Loucy (cell line): Measurements from ENCODE around the gene CHST11.

Experiments
- H2AFZ ChIP-seq: fragments of 200-600 bp; sonication (generic); 2 replicates; pipeline ENCODE4 v1.6.0; 2016; ENCODE audit warnings: antibody characterized with exemption, mild to moderate bottlenecking, low read length, moderate library complexity
- H3F3A ChIP-seq: fragments of 200-600 bp; 2 replicates; pipeline ENCODE4 v1.6.0; 2016; ENCODE audit warnings: antibody characterized with exemption, low read depth, mild to moderate bottlenecking
- H3K27me3 ChIP-seq: fragments of 200-600 bp; sonication (generic); 2 replicates; pipeline ENCODE4 v1.6.1; 2014; ENCODE audit warnings: low read length, mild to moderate bottlenecking; ENCODE audit not compliant: insufficient read depth, poor library complexity, severe bottlenecking
- H3K36me3 ChIP-seq: fragments of 200-600 bp; sonication (generic); 2 replicates; pipeline ENCODE4 v1.6.1; 2016; ENCODE audit warnings: low read length; ENCODE audit not compliant: insufficient read depth
- H3K4me1 ChIP-seq: fragments of 200-600 bp; sonication (generic); 2 replicates; pipeline ENCODE4 v1.5.1; 2014; ENCODE audit warnings: low read length, mild to moderate bottlenecking; ENCODE audit not compliant: insufficient read depth, poor library complexity, severe bottlenecking
- H3K4me2 ChIP-seq: fragments of 200-600 bp; sonication (generic); 2 replicates; pipeline ENCODE4 v1.6.0; 2014; ENCODE audit warnings: antibody characterized with exemption, low read length, low read depth, mild to moderate bottlenecking; ENCODE audit not compliant: poor library complexity, severe bottlenecking
- H3K4me3 ChIP-seq: fragments of 200-600 bp; sonication (generic); 2 replicates; pipeline ENCODE4 v1.5.1; 2014; ENCODE audit warnings: low read length, mild to moderate bottlenecking, mixed read lengths; ENCODE audit not compliant: poor library complexity, severe bottlenecking
- H3K79me2 ChIP-seq: fragments of 200-600 bp; sonication (generic); 2 replicates; pipeline ENCODE4 v1.6.1; 2014; ENCODE audit warnings: low read length; ENCODE audit not compliant: insufficient read depth
- H3K9ac ChIP-seq: fragments of 200-600 bp; sonication (generic); 2 replicates; pipeline ENCODE4 v1.6.0; 2014; ENCODE audit warnings: mild to moderate bottlenecking, low read depth, low read length, moderate library complexity; ENCODE audit not compliant: poor library complexity, severe bottlenecking
- H3K9me2 ChIP-seq: fragments of 200-600 bp; sonication (generic); replicated peaks from 2 replicates; pipeline ENCODE4 v1.6.1; 2016; ENCODE audit warnings: low read depth, low read length, mixed read lengths
- H3K9me3 ChIP-seq: fragments of 200-600 bp; sonication (generic); 2 replicates; pipeline ENCODE4 v1.6.1; 2014; ENCODE audit warnings: mild to moderate bottlenecking, antibody characterized with exemption, low read length, low read depth; ENCODE audit not compliant: insufficient read depth
- H4K20me1 ChIP-seq: fragments of 200-600 bp; sonication (generic); 2 replicates; pipeline ENCODE4 v1.6.0; 2014; ENCODE audit warnings: antibody characterized with exemption, low read length, mild to moderate bottlenecking; ENCODE audit not compliant: insufficient read depth, poor library complexity, severe bottlenecking
- CTCF ChIP-seq: fragments of 200-600 bp; sonication (generic); conservative IDR thresholded peaks from 2 replicates; pipeline ENCODE4 v1.5.1; 2014; ENCODE audit warnings: mild to moderate bottlenecking, antibody characterized with exemption, low read length
- EZH2phosphoT487 ChIP-seq: fragments of 200-600 bp; IDR thresholded peaks from 2 replicates; pipeline ENCODE4 v1.6.1; 2018; ENCODE audit warnings: antibody characterized with exemption, mild to moderate bottlenecking, moderate library complexity, borderline replicate concordance

CHST11 gene

DNA sequence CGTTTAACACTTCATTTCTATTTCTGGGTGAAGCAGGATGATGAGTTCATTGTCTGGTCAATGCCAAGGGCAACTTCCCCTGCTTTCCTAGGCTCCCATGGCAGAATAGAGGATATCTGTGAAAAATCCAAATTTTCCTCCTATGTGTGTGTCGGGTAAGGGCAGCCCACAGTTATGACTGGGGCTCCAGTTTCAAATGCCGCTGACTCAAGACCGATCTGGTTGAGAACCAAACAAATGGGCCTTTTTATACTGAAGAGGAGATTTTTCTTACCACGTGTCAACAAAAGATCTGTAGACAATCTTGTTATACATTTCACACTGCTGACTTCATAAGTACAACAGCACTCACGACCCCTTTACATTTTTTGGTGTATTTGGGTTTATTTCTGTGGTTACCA lies 120.8 kb downstream of the CHST11 start:
- peaks cover 47% of the 10 kb centered on the region for H3K4me1 ChIP-seq
- H3K4me2 ChIP-seq: no peak overlapping the region
- no peak overlapping the region for H3K9ac ChIP-seq
- H4K20me1 ChIP-seq: peaks cover 75% of the 10 kb centered on the region
- no peaks in the 10 kb centered on the region for H3K9me2 ChIP-seq
- peaks cover 39% of the 10 kb centered on the region; the same call in 1 of the 2 replicates for H3K36me3 ChIP-seq
- H2AFZ ChIP-seq: no peak overlapping the region
- peaks cover 88% of the 10 kb centered on the region for H3K79me2 ChIP-seq
- H3F3A ChIP-seq: no peaks in the 10 kb centered on the region
- TF ChIP-seq EZH2phosphoT487 (no peak), CTCF (no peak)
- H3K4me3 ChIP-seq: no peak overlapping the region
- H3K27me3 ChIP-seq: no peaks in the 10 kb centered on the region
- no peaks in the 10 kb centered on the region for H3K9me3 ChIP-seq

DNA sequence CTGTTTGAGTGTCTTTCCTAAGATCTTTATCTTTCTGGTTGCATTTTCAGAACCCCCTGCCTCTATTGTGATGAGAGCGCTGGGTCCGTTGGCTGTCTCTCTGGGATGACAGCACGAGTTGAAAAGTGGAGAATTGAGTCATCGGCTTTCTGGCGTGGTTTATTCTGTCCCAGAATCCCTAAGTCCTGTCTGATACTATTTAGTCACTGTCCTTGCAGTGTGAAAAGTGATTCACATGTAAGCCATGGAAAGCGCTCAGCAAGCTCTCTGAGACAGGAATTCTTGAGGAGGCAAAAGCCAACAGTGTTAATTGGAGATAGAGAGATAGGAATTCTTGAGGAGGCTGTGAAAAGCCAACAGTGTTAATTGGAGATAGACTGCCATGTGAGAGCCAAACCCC lies 121.7 kb downstream of the CHST11 start:
- Histone ChIP-seq H3K9me2 (no peaks in the 10 kb centered on the region), H3K79me2 (peaks cover 94% of the 10 kb centered on the region), H2AFZ (no peak overlapping the region), H3K4me2 (no peak overlapping the region), H3K9ac (no peak overlapping the region), H3K9me3 (no peaks in the 10 kb centered on the region), H3F3A (no peaks in the 10 kb centered on the region), H4K20me1 (peaks cover 83% of the 10 kb centered on the region), H3K36me3 (peaks cover 47% of the 10 kb centered on the region; the same call in 1 of the 2 replicates), H3K27me3 (no peaks in the 10 kb centered on the region), H3K4me1 (peaks cover 54% of the 10 kb centered on the region), H3K4me3 (no peak overlapping the region)
- no peak for TF ChIP-seq CTCF
- no peak for TF ChIP-seq EZH2phosphoT487

DNA sequence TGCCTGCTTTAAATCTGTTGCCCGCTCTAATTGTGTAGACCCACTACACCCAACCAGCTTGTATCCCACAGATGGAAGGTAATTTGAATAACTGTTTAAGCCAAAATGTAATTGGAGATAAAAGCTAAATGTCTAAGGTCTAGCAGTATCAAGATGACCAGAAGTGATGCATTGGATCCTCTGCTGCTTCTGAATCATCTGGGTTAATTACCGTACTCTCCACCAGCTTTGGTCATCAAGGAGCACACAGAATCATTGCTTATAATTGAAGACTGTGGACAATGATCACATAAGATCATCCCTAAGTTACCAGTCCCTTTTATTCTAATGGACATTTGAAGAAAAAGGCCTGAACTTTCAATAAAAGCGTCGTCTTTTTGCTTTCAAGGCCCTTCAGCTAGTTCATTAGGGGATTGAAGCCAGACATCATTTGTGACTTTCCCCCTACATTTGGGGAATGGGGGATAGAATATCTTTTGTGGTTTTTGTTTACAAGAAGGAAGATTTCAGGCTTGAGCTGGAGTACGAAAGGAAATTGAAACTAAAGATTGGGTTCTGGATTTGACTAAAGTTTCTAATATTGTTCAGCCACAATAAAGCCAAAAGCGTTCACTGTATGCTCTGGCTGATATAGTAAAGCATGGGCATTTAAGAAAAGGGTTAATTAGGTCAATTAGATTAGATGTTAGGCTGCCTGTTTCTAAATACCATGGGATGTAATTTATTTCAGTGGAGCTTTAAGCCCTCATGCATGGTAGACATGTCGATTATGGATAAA lies 123.2 kb downstream of the CHST11 start:
- peaks cover 94% of the 10 kb centered on the region for H4K20me1 ChIP-seq
- H3K27me3 ChIP-seq: no peaks in the 10 kb centered on the region
- no peak overlapping the region for H3K4me3 ChIP-seq
- no peaks in the 10 kb centered on the region for H3K9me2 ChIP-seq
- H3K79me2 ChIP-seq: peaks cover 100% of the 10 kb centered on the region
- H2AFZ ChIP-seq: no peak overlapping the region
- H3K4me1 ChIP-seq: peaks cover 53% of the 10 kb centered on the region
- no peak overlapping the region for H3K4me2 ChIP-seq
- H3K9me3 ChIP-seq: no peaks in the 10 kb centered on the region
- H3F3A ChIP-seq: no peaks in the 10 kb centered on the region
- peaks cover 54% of the 10 kb centered on the region; the same call in 1 of the 2 replicates for H3K36me3 ChIP-seq
- TF ChIP-seq CTCF (no peak), EZH2phosphoT487 (no peak)
- no peak overlapping the region for H3K9ac ChIP-seq
